ENCODE results near the gene DBNL. TPM values are rescaled to one million over a fixed set of nuclear protein-coding genes. Genes with fewer than 3 reads are reported as not detected.
A peak's percentile ranks its signal among the peaks of the same experiment; 100 is the strongest.

DBNL gene
- total RNA-seq, 1 donor from 2014 or later: 177 TPM

DNA sequence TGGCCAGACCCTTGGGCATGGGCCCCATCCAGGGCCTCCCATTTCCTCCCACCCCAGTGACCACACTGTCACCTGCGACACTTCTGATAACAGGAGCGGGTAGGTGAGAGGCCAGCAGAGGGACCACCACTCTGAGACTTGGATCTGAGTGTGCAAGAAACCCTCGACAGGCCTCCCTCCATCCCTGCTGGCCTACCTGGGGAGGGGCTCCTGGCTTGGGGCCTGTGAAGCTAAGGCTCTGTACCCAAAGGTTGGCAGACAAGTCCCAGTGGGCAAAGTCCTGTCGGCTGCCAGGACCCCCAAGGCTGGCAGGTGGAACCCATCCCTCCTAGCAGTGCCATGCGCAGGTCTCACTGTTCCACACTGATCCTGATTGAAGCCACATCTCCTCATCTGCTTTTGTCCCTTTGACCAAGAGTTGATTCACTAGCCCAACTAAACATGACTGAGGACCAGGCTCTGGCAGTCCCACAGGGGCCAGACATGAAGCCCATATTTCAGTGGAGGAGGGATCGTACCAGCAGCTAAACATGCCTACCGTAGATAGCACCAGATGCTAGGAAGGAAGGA, 22.1 kb downstream of the DBNL start:
- DNase-seq (ENCODE audit: low spot score in 2 of 2): no peak
- peaks cover 11 to 21% of the 10 kb centered on the region in 2 donors for H3K4me1 ChIP-seq
- intact Hi-C loops (cut with DNase I): no loop called here

DNA sequence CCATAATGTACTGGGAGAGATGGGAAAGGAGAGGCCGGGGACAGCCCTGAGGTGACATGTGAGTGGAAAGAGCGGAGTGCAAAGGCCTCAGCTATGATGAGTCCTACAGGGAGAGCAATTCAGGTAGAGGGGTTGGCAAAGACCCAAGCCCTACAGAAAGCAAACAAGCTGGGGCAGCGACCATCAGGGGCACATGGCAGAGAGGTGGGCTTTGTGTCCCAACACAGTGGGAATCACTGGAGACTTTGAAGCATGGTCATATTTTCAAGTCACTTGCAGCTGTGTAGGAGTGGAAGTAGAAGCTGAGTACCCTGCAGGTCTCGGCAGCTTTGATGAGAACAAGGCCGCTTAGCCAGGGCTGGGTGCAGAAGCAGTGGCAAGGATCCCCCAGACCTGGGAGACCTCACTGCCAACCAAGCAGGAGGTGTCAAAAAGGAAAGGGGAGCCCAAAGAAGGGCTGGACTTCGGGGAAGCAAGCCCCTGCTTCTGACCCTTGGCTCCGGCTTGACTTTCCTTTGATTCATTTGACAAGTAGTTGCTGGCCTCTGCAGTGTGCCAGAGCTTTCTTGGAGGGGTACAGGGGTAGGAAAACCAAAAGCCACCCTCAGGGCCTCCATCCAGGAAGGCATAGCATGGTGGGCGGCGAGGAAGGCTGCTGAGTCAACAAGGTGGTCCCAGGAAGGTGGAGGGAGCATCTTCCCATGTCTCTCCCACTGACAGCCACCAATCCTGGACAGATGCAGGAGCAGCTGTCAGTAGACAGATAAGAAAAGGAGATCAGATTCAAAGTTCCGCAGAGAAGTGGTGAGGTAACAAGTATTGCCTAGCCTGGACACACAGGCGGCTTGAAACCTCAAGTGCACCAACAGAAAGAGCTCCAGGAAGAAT, 22.8 kb downstream of the DBNL start:
- intact Hi-C loops (cut with DNase I): no loop called here
- DNase-seq (ENCODE audit: low spot score in 2 of 2): no peak
- Histone ChIP-seq H3K36me3 (peaks cover 0 to under 1% of the 10 kb centered on the region in 2 donors), H3K9me3 (no peaks in the 10 kb centered on the region), H3K27me3 (no peaks in the 10 kb centered on the region), H3K27ac (no peak overlapping the region), H3K4me1 (peaks cover 18 to 28% of the 10 kb centered on the region in 2 donors), H3K4me3 (no peak overlapping the region)
- TF ChIP-seq, protein P1, sequence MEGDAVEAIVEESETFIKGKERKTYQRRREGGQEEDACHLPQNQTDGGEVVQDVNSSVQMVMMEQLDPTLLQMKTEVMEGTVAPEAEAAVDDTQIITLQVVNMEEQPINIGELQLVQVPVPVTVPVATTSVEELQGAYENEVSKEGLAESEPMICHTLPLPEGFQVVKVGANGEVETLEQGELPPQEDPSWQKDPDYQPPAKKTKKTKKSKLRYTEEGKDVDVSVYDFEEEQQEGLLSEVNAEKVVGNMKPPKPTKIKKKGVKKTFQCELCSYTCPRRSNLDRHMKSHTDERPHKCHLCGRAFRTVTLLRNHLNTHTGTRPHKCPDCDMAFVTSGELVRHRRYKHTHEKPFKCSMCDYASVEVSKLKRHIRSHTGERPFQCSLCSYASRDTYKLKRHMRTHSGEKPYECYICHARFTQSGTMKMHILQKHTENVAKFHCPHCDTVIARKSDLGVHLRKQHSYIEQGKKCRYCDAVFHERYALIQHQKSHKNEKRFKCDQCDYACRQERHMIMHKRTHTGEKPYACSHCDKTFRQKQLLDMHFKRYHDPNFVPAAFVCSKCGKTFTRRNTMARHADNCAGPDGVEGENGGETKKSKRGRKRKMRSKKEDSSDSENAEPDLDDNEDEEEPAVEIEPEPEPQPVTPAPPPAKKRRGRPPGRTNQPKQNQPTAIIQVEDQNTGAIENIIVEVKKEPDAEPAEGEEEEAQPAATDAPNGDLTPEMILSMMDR (IDR thresholded peaks at IDR 0.05): no peak

More for the DNA sequence above, 22.1 kb downstream of the DBNL start:
- Histone ChIP-seq H3K9me3 (no peaks in the 10 kb centered on the region), H3K36me3 (peaks cover 3 to 8% of the 10 kb centered on the region in 2 donors), H3K27ac (no peak overlapping the region), H3K27me3 (no peaks in the 10 kb centered on the region), H3K4me3 (no peak overlapping the region)
- TF ChIP-seq, protein P1 (IDR thresholded peaks at IDR 0.05): no peak

DNA sequence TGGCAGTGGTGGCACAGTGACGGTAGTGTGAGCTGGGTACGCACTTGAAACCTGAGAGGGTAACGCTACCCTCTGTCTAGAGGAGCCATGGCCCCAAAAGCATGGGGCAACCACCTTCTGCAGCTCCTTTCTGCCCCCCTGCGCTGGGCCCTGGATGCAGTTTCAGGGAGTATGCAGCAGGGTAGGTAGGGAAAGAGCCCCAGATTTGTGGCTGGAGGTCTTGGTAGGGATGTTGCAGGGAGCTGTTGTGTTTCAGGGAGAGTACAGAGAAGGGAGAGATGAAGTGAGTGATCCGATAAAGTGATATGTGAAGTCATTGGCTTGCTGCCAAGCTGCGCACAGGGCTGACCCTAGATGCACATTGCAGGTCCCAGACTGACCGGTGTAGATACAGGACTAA, 23.6 kb downstream of the DBNL start:
- Histone ChIP-seq H3K27ac (no peak overlapping the region), H3K4me1 (peaks cover 25 to 35% of the 10 kb centered on the region in 2 donors), H3K27me3 (no peaks in the 10 kb centered on the region), H3K9me3 (no peaks in the 10 kb centered on the region), H3K4me3 (no peak overlapping the region), H3K36me3 (peaks cover 3 to 4% of the 10 kb centered on the region in 2 donors)
- intact Hi-C loops (cut with DNase I): no loop called here
- no peak for DNase-seq (ENCODE audit: low spot score in 2 of 2)
- TF ChIP-seq, protein P1 (IDR thresholded peaks at IDR 0.05): no peak

DNA sequence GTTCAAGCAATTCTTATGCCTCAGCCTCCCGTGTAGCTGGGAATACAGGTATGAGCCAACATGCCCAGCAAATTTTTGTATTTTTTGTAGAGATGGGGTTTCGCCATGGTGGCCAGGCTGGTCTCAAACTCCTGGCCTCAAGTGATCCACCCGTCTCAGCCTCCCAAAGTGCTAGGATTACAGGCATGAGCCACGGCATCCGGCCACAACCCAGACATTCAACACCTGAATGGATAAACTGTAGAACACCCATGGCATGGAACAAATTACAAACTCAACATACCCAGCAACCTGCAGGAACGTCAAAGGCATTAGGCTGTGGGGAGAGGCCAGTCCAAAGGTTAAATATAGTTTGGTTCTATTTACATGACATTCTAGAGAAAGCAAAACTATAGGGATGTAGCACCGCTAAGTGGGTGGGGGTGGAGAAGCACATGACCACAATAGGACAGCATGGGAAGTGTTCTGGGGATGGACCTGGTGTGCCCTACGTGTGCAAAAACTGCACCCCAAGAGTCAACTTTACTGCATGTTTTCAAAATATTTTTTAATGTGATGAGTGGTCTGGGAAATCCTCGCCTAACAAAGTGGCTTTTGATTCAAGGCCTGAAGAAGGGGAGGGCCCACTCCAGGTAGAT, 27.3 kb downstream of the DBNL start:
- Histone ChIP-seq H3K9me3 (no peaks in the 10 kb centered on the region), H3K4me1 (peaks cover 21 to 24% of the 10 kb centered on the region in 2 donors), H3K4me3 (no peak overlapping the region), H3K36me3 (peaks cover 14 to 34% of the 10 kb centered on the region in 2 donors), H3K27me3 (no peaks in the 10 kb centered on the region), H3K27ac (peak overlapping the region; percentile 49 to 71)
- TF ChIP-seq, protein P1 (IDR thresholded peaks at IDR 0.05): no peak
- intact Hi-C loops (cut with DNase I): loop anchor here (1.0 to 5.0 kb wide), 4 partner anchors 30 to 185 kb away; partner anchors contain the start of genes POLD2 and YKT6
- DNase-seq (ENCODE audit: low spot score in 2 of 2): no peak

DNA sequence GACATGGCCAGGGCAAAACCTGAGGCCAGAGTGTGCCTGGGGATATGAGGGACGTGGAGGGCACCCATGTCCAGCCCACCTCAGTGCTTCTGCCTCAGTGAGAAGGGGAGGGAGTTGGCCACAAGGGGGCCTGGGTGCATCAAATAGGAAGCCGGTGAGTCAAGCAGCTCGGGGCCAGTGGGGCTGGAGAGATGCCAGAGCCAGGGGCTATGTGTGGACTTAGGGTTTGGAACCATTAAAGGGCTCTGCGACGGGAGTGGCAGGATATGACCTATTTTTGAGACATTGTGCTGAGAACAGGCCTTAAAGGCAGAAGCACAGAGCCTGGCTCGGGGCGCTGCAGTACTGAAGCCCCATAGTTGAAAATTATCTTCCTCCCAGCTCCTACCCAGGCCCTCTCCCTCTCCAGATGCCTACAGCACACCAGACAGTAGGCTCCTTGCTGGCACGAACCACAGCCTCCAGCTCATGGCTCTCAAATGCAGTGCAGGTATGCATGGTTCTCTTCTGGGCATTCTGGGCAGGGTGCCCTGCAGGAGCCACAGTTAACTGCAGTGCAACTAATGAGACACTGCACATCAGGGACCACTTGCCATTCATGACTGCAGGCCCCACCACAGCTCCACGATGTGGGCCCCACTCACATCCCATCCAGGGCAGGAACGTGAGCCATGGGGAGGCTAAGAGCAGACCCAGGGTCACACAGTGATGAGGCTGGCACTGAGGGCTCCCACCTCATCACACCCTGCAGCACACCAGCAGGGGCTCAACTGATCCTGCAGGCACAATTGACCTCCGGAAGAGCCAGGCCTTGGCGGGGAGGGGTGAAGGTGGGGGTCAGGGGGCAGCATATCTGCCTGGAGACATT, 28.1 kb downstream of the DBNL start:
- Histone ChIP-seq H3K4me1 (peaks cover 21 to 24% of the 10 kb centered on the region in 2 donors), H3K27ac (peak overlapping the region; percentile 70 to 71), H3K36me3 (peaks cover 22 to 41% of the 10 kb centered on the region in 2 donors), H3K9me3 (no peaks in the 10 kb centered on the region), H3K27me3 (no peaks in the 10 kb centered on the region), H3K4me3 (peak overlapping the region in 1 of 2 donors; percentile 34)
- peak; percentile 64 to 96 for DNase-seq (ENCODE audit: low spot score in 2 of 2)
- TF ChIP-seq, protein P1 (IDR thresholded peaks at IDR 0.05): peak; percentile 57 to 81 (median 74)
- intact Hi-C loops (cut with DNase I): loop anchor here (1.0 to 5.0 kb wide), 4 partner anchors 30 to 185 kb away; partner anchors contain the start of genes POLD2 and YKT6
